ENCODE results near the gene STARD3.

GRCh38 chr17:39595928-39596510 is 40.9 kb upstream of the STARD3 start:
- TF ChIP-seq TCF7L2 (IDR thresholded peaks at IDR 0.05; ENCODE audit: low read depth, low read length) (no peak), CTCF (IDR thresholded peaks at IDR 0.05) (no peak)
